SH-SY5Y (cell line): ENCODE results near the gene MTG1.

ENCODE experiments used
- GATA2 ChIP-seq: IDR thresholded peaks from 2 replicates; pipeline ENCODE4 v1.6.1; 2011; ENCODE audit warnings: mild to moderate bottlenecking, low read depth, low read length
- GATA3 ChIP-seq: IDR thresholded peaks from 2 replicates; pipeline ENCODE4 v1.6.1; 2011; ENCODE audit warnings: low read depth, mild to moderate bottlenecking, low read length, moderate library complexity

- TF ChIP-seq GATA3 (no peak), GATA2 (no peak)
Measured at GRCh38 chr10:133356549-133357284, 37.2 kb upstream of the MTG1 start.
